Left lung (tissue), 10 donors: ENCODE results near the gene DOCK4. TPM values are rescaled to one million over a fixed set of nuclear protein-coding genes. Genes with fewer than 3 reads are reported as not detected.

Experiments
- ATAC-seq: fragments of 200-7000 bp; cut with Tn5 transposase; one replicate; pipeline ENCODE4 v1.9.1; 2020; ENCODE audit warnings: moderate library complexity
- DNase-seq, 4 donors: peaks; one replicate each; pipeline ENCODE4 v3.0.0-alpha.2; 2013 to 2020
- H3K27ac ChIP-seq, 2 donors: fragments of 200-600 bp; sonication (generic) in 1 of 2; one replicate each; pipeline versions ENCODE4 v1.5.0 to v1.8.0; 2020 to 2021
- H3K27me3 ChIP-seq, 2 donors: fragments of 200-600 bp; sonication (generic) in 1 of 2; one replicate each; pipeline versions ENCODE4 v1.5.0 to v1.8.0; 2020 to 2021
- H3K36me3 ChIP-seq, 2 donors: fragments of 200-600 bp; sonication (generic) in 1 of 2; one replicate each; pipeline versions ENCODE4 v1.5.0 to v1.8.0; 2020 to 2021
- H3K4me1 ChIP-seq, 2 donors: fragments of 200-600 bp; one replicate each; pipeline ENCODE4 v1.8.0; 2021
- H3K4me3 ChIP-seq, 2 donors: fragments of 200-600 bp; sonication (generic) in 1 of 2; one replicate each; pipeline versions ENCODE4 v1.5.0 to v1.8.0; 2020 to 2021; ENCODE audit warnings: mild to moderate bottlenecking in 1 of 2
- H3K9me3 ChIP-seq, 2 donors: fragments of 200-600 bp; sonication (generic) in 1 of 2; one replicate each; pipeline versions ENCODE4 v1.5.0 to v1.8.0; 2020 to 2021
- CTCF ChIP-seq, 2 donors: fragments of 200-600 bp; sonication (generic) in 1 of 2; IDR thresholded peaks; one replicate each; pipeline versions ENCODE4 v1.5.0 to v1.8.0; 2021; ENCODE audit warnings: antibody characterized with exemption in 2 of 2
- intact Hi-C, 2 donors: fragments of 100-400 bp; cut with DNase I; formaldehyde crosslinking; loops; one replicate each; pipeline versions ENCODE4 v1.11.2 to v1.14.2; 2022
- polyA plus RNA-seq, 6 donors: library from polyadenylated mRNA; unstranded; fragments of 120-200 nt; gene quantifications; one replicate each; pipeline ENCODE4 v1.2.1, GENCODE V29; 2013; ENCODE audit not compliant: insufficient read length in 6 of 6
- total RNA-seq, 2 donors: library from RNA; stranded (reverse); fragmentation: NEBNext Ultra II Directional; extraction: Animal tissue kit (Norgen Biotek cat#: 25700); gene quantifications; one replicate each; pipeline ENCODE4 v1.2.1, GENCODE V29; 2021
- donor health status: DM: no; HTN: yes; CAD: no.
- donor health status: DM: no; HTN: no; CAD: no.

The DOCK4 gene
- total and polyA plus RNA-seq, 8 donors = 38.9 to 64.3 (median 52.5) TPM

GRCh38 chr7:112042631-112043030 lies 163.6 kb downstream of the DOCK4 start:
- Histone ChIP-seq H3K4me1 (no peaks in the 10 kb centered on the region), H3K27ac (no peak overlapping the region), H3K4me3 (no peak overlapping the region), H3K9me3 (peaks cover 0 to 5% of the 10 kb centered on the region in 2 donors), H3K36me3 (no peaks in the 10 kb centered on the region), H3K27me3 (no peaks in the 10 kb centered on the region)
- no peak for TF ChIP-seq CTCF (IDR thresholded peaks at IDR 0.05)
- no peak for ATAC-seq
- DNase-seq = no peak
- intact Hi-C loops = no loop called here

GRCh38 chr7:112038353-112038752 lies 167.8 kb downstream of the DOCK4 start:
- no peak overlapping the region for H3K4me3 ChIP-seq
- intact Hi-C loops = no loop called here
- H3K9me3 ChIP-seq = no peaks in the 10 kb centered on the region
- peaks cover 3% of the 10 kb centered on the region in 2 donors for H3K4me1 ChIP-seq
- no peak for TF ChIP-seq CTCF (IDR thresholded peaks at IDR 0.05)
- H3K36me3 ChIP-seq = no peaks in the 10 kb centered on the region
- no peak overlapping the region for H3K27ac ChIP-seq
- DNase-seq = no peak
- no peak for ATAC-seq
- no peaks in the 10 kb centered on the region for H3K27me3 ChIP-seq

GRCh38 chr7:112036071-112036470 lies 170.1 kb downstream of the DOCK4 start:
- H3K9me3 ChIP-seq = no peaks in the 10 kb centered on the region
- DNase-seq (no peak), ATAC-seq (no peak)
- no peaks in the 10 kb centered on the region for H3K27me3 ChIP-seq
- peaks cover 3% of the 10 kb centered on the region in 2 donors for H3K4me1 ChIP-seq
- TF ChIP-seq CTCF (IDR thresholded peaks at IDR 0.05) = no peak
- no peak overlapping the region for H3K27ac ChIP-seq
- H3K4me3 ChIP-seq = no peak overlapping the region
- intact Hi-C loops = no loop called here
- H3K36me3 ChIP-seq = no peaks in the 10 kb centered on the region

- ATAC-seq (no peak), DNase-seq (no peak)
- H3K36me3 ChIP-seq = no peaks in the 10 kb centered on the region
- H3K4me3 ChIP-seq = no peak overlapping the region
- H3K4me1 ChIP-seq = peaks cover 3% of the 10 kb centered on the region in 2 donors
- TF ChIP-seq CTCF (IDR thresholded peaks at IDR 0.05) = no peak
- intact Hi-C loops = no loop called here
- no peaks in the 10 kb centered on the region for H3K27me3 ChIP-seq
- H3K9me3 ChIP-seq = no peaks in the 10 kb centered on the region
- no peak overlapping the region for H3K27ac ChIP-seq
These were observed 174.5 kb downstream of the DOCK4 start for GRCh38 chr7:112031689-112032088.

DNA sequence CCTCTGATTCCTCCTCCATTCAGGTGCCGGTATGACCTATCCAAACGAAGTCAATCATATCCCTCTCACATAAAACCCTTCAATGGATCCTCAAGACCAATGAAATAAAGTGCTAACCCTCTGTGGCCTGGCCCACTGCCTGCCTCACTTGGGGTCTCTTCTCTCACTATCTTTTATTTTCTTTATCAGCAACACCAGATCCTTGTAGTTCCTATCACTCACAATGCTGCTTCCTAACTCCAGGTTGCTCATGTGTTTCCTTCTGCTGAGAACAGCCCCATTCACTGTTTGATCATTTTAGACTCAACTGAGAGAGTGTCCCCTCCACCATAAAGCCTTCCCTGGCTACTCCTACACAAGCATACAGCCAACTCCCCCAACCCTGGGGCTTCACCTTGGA lies 180.6 kb downstream of the DOCK4 start:
- Histone ChIP-seq H3K4me1 (peaks cover 0 to 17% of the 10 kb centered on the region in 2 donors), H3K9me3 (no peaks in the 10 kb centered on the region), H3K27ac (no peak overlapping the region), H3K36me3 (no peaks in the 10 kb centered on the region), H3K27me3 (no peaks in the 10 kb centered on the region), H3K4me3 (no peak overlapping the region)
- ATAC-seq = no peak
- DNase-seq = no peak
- intact Hi-C loops = no loop called here
- TF ChIP-seq CTCF (IDR thresholded peaks at IDR 0.05) = no peak
